Mammary epithelial cell (primary cell): Measurements from ENCODE around the gene DSCAM.

Experiments
- CTCF ChIP-seq, 2 donors: IDR thresholded peaks in 1 of 2; conservative IDR thresholded peaks in 1 of 2; 2 replicates each; pipeline ENCODE4 v1.5.1; 2011 to 2012; ENCODE audit warnings: inconsistent platforms in 2 of 2, low read length in 2 of 2, mild to moderate bottlenecking in 2 of 2, control low read depth in 1 of 2, low read depth in 1 of 2; ENCODE audit not compliant: insufficient read depth in 1 of 2; ENCODE audit errors: extremely low read depth in 1 of 2
- EZH2 ChIP-seq: IDR thresholded peaks from 2 replicates; pipeline ENCODE4 v1.6.1; 2012; ENCODE audit warnings: low read length, inconsistent platforms, borderline replicate concordance

GRCh38 chr21:40402884-40403582 is 443.9 kb downstream of the DSCAM start:
- no peak for TF ChIP-seq CTCF (conservative IDR thresholded peaks at IDR 0.05 in 1 of 2, IDR thresholded peaks at IDR 0.05 in 1 of 2; ENCODE audit: extremely low read depth in 1 of 2, insufficient read depth in 1 of 2, low read depth in 1 of 2, low read length in 2 of 2)
- TF ChIP-seq EZH2, result no peak
